Keratinocyte (primary cell): ENCODE measurements around the gene KLHL25. TPM values are rescaled to one million over a fixed set of nuclear protein-coding genes. Genes with fewer than 3 reads are reported as not detected.
A peak's percentile ranks its signal among the peaks of the same experiment; 100 is the strongest.

ENCODE experiments used
- DNase-seq: peaks from one replicate; pipeline ENCODE4 v3.0.0-alpha.2; 2011; ENCODE audit warnings: low read depth, missing footprints, low spot score
- FAIRE-seq: peaks from 2 replicates; lab custom pipeline; 2011; peaks lifted over from hg19 to GRCh38; lab: Jason Lieb, UNC
- H2AFZ ChIP-seq: 2 replicates; pipeline ENCODE4 v1.6.0; 2012; ENCODE audit warnings: low read length, control low read depth, inconsistent platforms; ENCODE audit not compliant: control insufficient read depth
- H3K27ac ChIP-seq: 2 replicates; pipeline ENCODE4 v1.5.1; 2011; ENCODE audit warnings: low read length; ENCODE audit not compliant: control insufficient read depth, insufficient read depth
- H3K27me3 ChIP-seq: 3 replicates; pipeline ENCODE4 v1.6.0; 2011; ENCODE audit warnings: low read length; ENCODE audit not compliant: control insufficient read depth, insufficient read depth; ENCODE audit errors: extremely low read depth
- H3K36me3 ChIP-seq, 2 experiments: 2 replicates in 1 of 2; 3 replicates in 1 of 2; pipeline ENCODE4 v1.5.1; 2011; ENCODE audit warnings: low read length in 2 of 2, mild to moderate bottlenecking in 1 of 2; ENCODE audit not compliant: control insufficient read depth in 2 of 2, insufficient read depth in 2 of 2; ENCODE audit errors: extremely low read depth in 1 of 2
- H3K4me1 ChIP-seq: 3 replicates; pipeline ENCODE4 v1.5.1; 2011; ENCODE audit warnings: low read length; ENCODE audit not compliant: control insufficient read depth, insufficient read depth; ENCODE audit errors: extremely low read depth
- H3K4me2 ChIP-seq: 3 replicates; pipeline ENCODE4 v1.6.0; 2011; ENCODE audit warnings: low read depth, low read length; ENCODE audit not compliant: control insufficient read depth, insufficient read depth; ENCODE audit errors: extremely low read depth
- H3K4me3 ChIP-seq, 3 experiments: fragments of 200-600 bp in 1 of 3; sonication (generic) in 1 of 3; 2 replicates in 2 of 3; 3 replicates in 1 of 3; pipeline ENCODE4 v1.5.1; 2011 to 2016; ENCODE audit warnings: low read length in 3 of 3, mild to moderate bottlenecking in 3 of 3, control low read depth in 2 of 3, inconsistent platforms in 1 of 3, low read depth in 1 of 3, mixed read lengths in 1 of 3, mixed run types in 1 of 3, moderate library complexity in 1 of 3; ENCODE audit not compliant: control insufficient read depth in 2 of 3, insufficient read depth in 2 of 3; ENCODE audit errors: extremely low read depth in 1 of 3
- H3K79me2 ChIP-seq: 2 replicates; pipeline ENCODE4 v1.6.0; 2012; ENCODE audit warnings: low read length; ENCODE audit not compliant: control insufficient read depth, insufficient read depth
- H3K9ac ChIP-seq: 3 replicates; pipeline ENCODE4 v1.6.0; 2011; ENCODE audit warnings: low read length; ENCODE audit not compliant: control insufficient read depth, insufficient read depth; ENCODE audit errors: extremely low read depth
- H3K9me1 ChIP-seq: 3 replicates; pipeline ENCODE4 v1.6.0; 2011; ENCODE audit warnings: low read length; ENCODE audit not compliant: control insufficient read depth, insufficient read depth; ENCODE audit errors: extremely low read depth
- H3K9me3 ChIP-seq: 2 replicates; pipeline ENCODE4 v1.5.1; 2012; ENCODE audit warnings: low read depth, low read length; ENCODE audit not compliant: control insufficient read depth
- H4K20me1 ChIP-seq: 3 replicates; pipeline ENCODE4 v1.6.0; 2011; ENCODE audit warnings: low read length; ENCODE audit not compliant: control insufficient read depth, insufficient read depth; ENCODE audit errors: extremely low read depth
- EZH2 ChIP-seq: IDR thresholded peaks from one replicate; pipeline ENCODE4 v1.6.1; 2012; ENCODE audit warnings: inconsistent platforms, mild to moderate bottlenecking, low read length, moderate library complexity
- dilution Hi-C: fragments of 300-500 bp; cut with MboI; formaldehyde crosslinking; loops from one replicate; pipeline ENCODE4 v1.7.0; 2020; ENCODE audit warnings: low sequenced_read_pairs; ENCODE audit not compliant: extremely low pct_ligation_motif_present
- polyA plus RNA-seq, 5 experiments: library from polyadenylated mRNA; depleted of rRNA in 3 of 5; stranded (reverse) in 3 of 5; stranded (forward) in 1 of 5; unstranded in 1 of 5; fragments of >200 nt; gene quantifications; 1 replicate in 1 of 5; 2 replicates in 3 of 5; 3 replicates in 1 of 5; pipeline versions ENCODE4 v1.2.1 to v1.2.3, GENCODE V29; 2011 to 2012; ENCODE audit warnings: missing spikeins in 2 of 5, low read depth in 1 of 5, low replicate concordance in 1 of 5
- TF ChIP-seq, protein P1 (sequence below), 3 experiments: IDR thresholded peaks in 1 of 3; conservative IDR thresholded peaks in 1 of 3; optimal IDR thresholded peaks in 1 of 3; 2 replicates in 2 of 3; 3 replicates in 1 of 3; pipeline versions ENCODE3 to v1.5.1; 2011; ENCODE audit warnings: low read length in 3 of 3, mild to moderate bottlenecking in 3 of 3, moderate library complexity in 2 of 3, control low read depth in 1 of 3, inconsistent platforms in 1 of 3; ENCODE audit not compliant: insufficient read depth in 2 of 3; ENCODE audit errors: extremely low read depth in 1 of 3

KLHL25 gene
- polyA plus RNA-seq, 1 donor (not counting 4 experiments of a cell fraction or from before 2014, with no cell fraction given) = 2.1 TPM

DNA sequence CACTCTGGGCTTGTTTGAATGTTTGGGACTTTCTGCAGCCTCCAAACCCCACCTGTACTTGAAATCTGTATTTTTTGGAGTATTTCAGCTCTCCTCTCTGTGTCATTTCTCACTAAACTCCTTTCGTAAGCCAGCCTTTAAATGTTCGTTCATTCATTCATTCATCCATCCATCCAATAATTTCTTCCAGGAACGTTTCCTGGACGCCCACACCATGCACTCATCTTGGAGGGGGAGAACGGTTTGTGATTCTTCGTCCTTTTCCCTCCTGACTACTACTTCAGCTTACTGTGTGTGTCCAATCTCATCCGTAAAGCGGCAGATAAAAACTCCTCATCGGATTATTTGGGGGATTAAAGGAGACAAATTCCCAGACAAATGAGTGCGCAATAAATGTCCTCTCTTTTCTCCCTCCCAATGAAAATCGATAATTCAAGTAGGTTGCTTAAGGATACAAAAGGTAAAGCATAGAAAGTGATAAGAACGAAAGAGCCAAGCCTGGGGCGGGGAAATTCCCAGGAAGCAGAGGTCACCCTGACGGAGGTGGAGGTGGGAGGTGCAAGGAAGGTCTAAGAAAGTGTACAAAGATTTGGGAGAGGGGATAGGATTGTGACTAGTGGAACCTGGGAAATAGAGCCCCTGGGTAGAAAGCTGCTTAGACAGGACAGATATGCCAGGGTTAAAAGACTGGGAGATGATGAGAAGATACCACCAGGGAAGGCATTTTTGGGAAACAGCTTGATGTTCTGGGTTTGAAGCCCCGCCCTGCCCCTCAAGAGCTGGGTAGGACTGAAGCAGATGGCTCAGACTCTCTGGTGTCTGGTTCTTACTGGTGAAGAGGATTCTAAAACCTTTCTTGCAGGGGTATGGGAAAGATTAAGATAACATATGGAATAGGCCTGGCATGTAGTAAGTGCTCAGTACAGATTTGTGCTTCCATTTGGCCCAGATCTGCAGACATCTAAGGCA, 896 bp upstream of the KLHL25 start:
- no peak for FAIRE-seq
- H3K9ac ChIP-seq = peak overlapping the region; percentile 67
- no peak for DNase-seq
- H3K27me3 ChIP-seq = no peaks in the 10 kb centered on the region
- no peaks in the 10 kb centered on the region for H4K20me1 ChIP-seq
- no peaks in the 10 kb centered on the region for H3K9me3 ChIP-seq
- peak overlapping the region; percentile 99 for H3K4me2 ChIP-seq
- peaks cover 17% of the 10 kb centered on the region for H3K4me1 ChIP-seq
- dilution Hi-C loops = no loop called here
- TF ChIP-seq EZH2 = no peak
- TF ChIP-seq, protein P1, sequence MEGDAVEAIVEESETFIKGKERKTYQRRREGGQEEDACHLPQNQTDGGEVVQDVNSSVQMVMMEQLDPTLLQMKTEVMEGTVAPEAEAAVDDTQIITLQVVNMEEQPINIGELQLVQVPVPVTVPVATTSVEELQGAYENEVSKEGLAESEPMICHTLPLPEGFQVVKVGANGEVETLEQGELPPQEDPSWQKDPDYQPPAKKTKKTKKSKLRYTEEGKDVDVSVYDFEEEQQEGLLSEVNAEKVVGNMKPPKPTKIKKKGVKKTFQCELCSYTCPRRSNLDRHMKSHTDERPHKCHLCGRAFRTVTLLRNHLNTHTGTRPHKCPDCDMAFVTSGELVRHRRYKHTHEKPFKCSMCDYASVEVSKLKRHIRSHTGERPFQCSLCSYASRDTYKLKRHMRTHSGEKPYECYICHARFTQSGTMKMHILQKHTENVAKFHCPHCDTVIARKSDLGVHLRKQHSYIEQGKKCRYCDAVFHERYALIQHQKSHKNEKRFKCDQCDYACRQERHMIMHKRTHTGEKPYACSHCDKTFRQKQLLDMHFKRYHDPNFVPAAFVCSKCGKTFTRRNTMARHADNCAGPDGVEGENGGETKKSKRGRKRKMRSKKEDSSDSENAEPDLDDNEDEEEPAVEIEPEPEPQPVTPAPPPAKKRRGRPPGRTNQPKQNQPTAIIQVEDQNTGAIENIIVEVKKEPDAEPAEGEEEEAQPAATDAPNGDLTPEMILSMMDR (optimal IDR thresholded peaks at IDR 0.05 in 1 of 3, IDR thresholded peaks at IDR 0.05 in 1 of 3, conservative IDR thresholded peaks at IDR 0.05 in 1 of 3; ENCODE audit: extremely low read depth in 1 of 3, insufficient read depth in 2 of 3, low read length in 3 of 3) = no peak
- no peaks in the 10 kb centered on the region for H3K9me1 ChIP-seq
- H3K36me3 ChIP-seq = no peaks in the 10 kb centered on the region
- H3K27ac ChIP-seq = peak overlapping the region; percentile 49
- H3K79me2 ChIP-seq = peaks cover 27% of the 10 kb centered on the region
- peak overlapping the region in 2 of 3 experiments; percentile 67 to 80 for H3K4me3 ChIP-seq
- peak overlapping the region; percentile 96 for H2AFZ ChIP-seq

DNA sequence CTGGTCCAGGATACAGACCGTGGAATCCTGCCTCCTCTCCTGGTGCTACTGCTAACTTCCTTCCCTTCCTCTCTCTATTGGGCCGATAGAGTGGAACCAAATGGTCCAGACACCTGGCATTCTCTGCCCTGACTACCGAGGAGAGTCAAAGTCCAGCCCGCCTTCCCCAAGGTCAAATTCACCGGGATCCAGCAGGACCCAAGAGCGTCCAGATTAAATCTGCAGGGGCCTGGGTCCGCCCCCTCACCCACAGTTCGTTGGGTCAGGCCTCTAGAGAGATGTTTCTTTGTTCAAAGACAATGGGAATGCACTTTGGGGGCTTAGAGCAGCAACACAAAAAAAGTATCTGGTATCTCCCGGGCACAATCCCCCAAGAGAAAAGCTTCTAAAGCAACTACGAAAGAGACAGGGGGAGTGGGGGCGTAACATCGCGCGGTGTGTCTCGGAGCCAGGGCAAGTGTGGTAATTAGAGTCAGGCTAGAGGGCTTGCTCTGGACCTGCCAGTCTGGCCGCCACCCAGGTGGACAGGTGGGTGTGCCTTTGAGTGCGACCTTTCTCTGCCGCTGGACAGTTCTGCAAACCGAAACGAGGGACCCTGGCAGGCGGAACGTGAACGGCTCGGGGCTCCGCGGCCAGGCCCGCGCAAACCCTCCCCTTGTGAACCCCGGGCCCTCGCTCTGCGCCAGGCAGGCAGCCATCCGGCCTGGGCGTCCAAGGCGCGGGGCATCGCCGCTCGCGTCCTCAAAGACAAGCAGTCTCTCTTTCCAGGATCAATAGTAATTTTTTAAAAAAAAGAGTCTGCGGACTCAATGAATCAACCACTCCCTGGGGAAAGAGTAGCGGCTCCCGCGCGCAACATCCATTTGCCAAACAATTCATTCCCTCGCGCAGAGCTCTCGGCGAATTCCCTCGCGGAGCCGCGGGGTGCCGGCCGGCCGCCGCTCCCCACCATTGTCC, 806 bp downstream of the KLHL25 start:
- no peak for TF ChIP-seq EZH2
- TF ChIP-seq, protein P1 (optimal IDR thresholded peaks at IDR 0.05 in 1 of 3, IDR thresholded peaks at IDR 0.05 in 1 of 3, conservative IDR thresholded peaks at IDR 0.05 in 1 of 3; ENCODE audit: extremely low read depth in 1 of 3, insufficient read depth in 2 of 3, low read length in 3 of 3) = no peak
- dilution Hi-C loops = no loop called here
- peak overlapping the region; percentile 60 to 86 (median 81) for H3K4me3 ChIP-seq
- peak overlapping the region; percentile 67 for H2AFZ ChIP-seq
- peak overlapping the region; percentile 80 for H3K9ac ChIP-seq
- no peaks in the 10 kb centered on the region for H3K36me3 ChIP-seq
- H3K27ac ChIP-seq = peak overlapping the region; percentile 49
- no peaks in the 10 kb centered on the region for H4K20me1 ChIP-seq
- no peaks in the 10 kb centered on the region for H3K27me3 ChIP-seq
- no peaks in the 10 kb centered on the region for H3K9me3 ChIP-seq
- peak overlapping the region; percentile 90 for H3K4me2 ChIP-seq
- DNase-seq (no peak), FAIRE-seq (no peak)
- H3K79me2 ChIP-seq = peaks cover 36% of the 10 kb centered on the region
- peaks cover 24% of the 10 kb centered on the region for H3K4me1 ChIP-seq
- H3K9me1 ChIP-seq = no peaks in the 10 kb centered on the region
